Measurements from ENCODE around the gene WDR12. TPM values are rescaled to one million over a fixed set of nuclear protein-coding genes. Genes with fewer than 3 reads are reported as not detected.
"Not testable (repeated sequence)": the region's sequence is repeated elsewhere in the genome, so short reads cannot be mapped to it uniquely, and the experiment has no call there.

WDR12 gene
- total RNA-seq: 2.1 TPM

- no peak for TF ChIP-seq CTCF (IDR thresholded peaks at IDR 0.05)
- H3K27ac ChIP-seq: peak within 1 kb of the TSS; percentile 82
- no peaks in the 10 kb centered on the region for H3K9me3 ChIP-seq
- intact Hi-C loops (cut with DNase I): loop anchor here (2.0 to 5.0 kb wide), 4 partner anchors 101 to 535 kb away; partner anchors contain the start of genes BMPR2, CYP20A1, FAM117B and NBEAL1
- peak; percentile 61 to 95 for DNase-seq (ENCODE audit: low spot score in 2 of 2)
- no peaks in the 10 kb centered on the region for H3K36me3 ChIP-seq
- peaks cover 0 to 11% of the 10 kb centered on the region in 2 donors for H3K4me1 ChIP-seq
- H3K4me3 ChIP-seq: peak within 1 kb of the TSS; percentile 64 to 69
- H3K27me3 ChIP-seq: no peaks in the 10 kb centered on the region
Measured at GRCh38 chr2:202911512-202912341, at the start of gene WDR12, which contains the start of gene CARF. WDR12 (minus strand) TSS chr2:202911673; CDS start chr2:202911476, 197 bp downstream. CARF (plus strand) TSS chr2:202912275; CDS start chr2:202941903, 29,628 bp downstream.

GRCh38 chr2:202960524-202960923 lies 49.1 kb upstream of the WDR12 start:
- no peak for TF ChIP-seq CTCF (IDR thresholded peaks at IDR 0.05)
- H3K4me1 ChIP-seq: no peaks in the 10 kb centered on the region
- H3K36me3 ChIP-seq: peaks cover 0 to 29% of the 10 kb centered on the region in 2 donors
- no peaks in the 10 kb centered on the region for H3K27me3 ChIP-seq
- H3K9me3 ChIP-seq: no peaks in the 10 kb centered on the region
- no peak overlapping the region for H3K27ac ChIP-seq
- intact Hi-C loops (cut with DNase I): no loop called here
- H3K4me3 ChIP-seq: no peak overlapping the region
- no peak for DNase-seq (ENCODE audit: low spot score in 2 of 2)

DNA sequence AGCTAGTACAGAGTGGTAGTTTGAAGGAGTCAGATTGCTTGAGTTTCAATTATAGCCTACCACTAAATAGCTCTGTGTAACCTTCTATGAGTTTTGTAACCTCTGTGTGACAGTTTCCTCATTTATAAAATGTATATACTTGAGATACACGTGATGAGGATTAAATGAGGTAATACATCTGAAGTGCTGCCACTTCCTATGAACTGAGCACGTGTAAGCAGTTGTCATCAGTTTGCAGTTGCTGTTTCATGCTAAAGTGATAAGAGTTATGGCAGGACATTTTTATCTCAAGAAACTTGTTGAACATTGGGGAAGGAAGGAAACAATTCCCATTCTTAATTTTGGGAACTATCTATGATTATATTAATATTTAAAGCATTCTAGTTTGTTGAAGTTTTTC lies 39.1 kb upstream of the WDR12 start:
- Histone ChIP-seq H3K4me3 (no peak overlapping the region), H3K9me3 (peaks cover 0 to 4% of the 10 kb centered on the region in 2 donors), H3K4me1 (no peaks in the 10 kb centered on the region), H3K27me3 (no peaks in the 10 kb centered on the region), H3K27ac (no peak overlapping the region), H3K36me3 (peaks cover 7 to 13% of the 10 kb centered on the region in 2 donors)
- no peak for TF ChIP-seq CTCF (IDR thresholded peaks at IDR 0.05)
- intact Hi-C loops (cut with DNase I): no loop called here
- DNase-seq (ENCODE audit: low spot score in 2 of 2): no peak

GRCh38 chr2:202949333-202949732 lies 37.9 kb upstream of the WDR12 start:
- H3K27me3 ChIP-seq; H3K4me3 ChIP-seq; intact Hi-C loops (cut with DNase I); H3K9me3 ChIP-seq; DNase-seq (ENCODE audit: low spot score in 2 of 2); H3K27ac ChIP-seq; H3K4me1 ChIP-seq: not testable (repeated sequence)
- H3K36me3 ChIP-seq: peaks cover 9 to 18% of the 10 kb centered on the region in 2 donors

DNA sequence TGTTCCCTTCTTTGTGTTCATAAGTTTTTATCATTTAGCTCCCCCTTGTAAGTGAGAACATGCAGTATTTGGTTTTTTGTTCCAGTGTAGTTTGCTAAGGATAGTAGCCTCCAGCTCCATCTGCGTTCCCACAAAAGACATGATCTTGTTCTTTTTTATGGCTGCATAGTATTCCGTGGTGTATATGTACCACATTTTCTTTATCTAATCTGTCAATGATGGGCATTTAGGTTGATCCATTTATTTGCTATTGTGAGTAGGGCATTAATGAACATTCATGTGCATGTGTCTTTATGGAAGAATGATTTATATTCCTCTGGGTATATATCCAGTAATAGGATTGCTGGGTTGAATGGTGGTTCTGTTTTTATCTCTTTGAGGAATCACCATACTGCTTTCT lies 34.0 kb upstream of the WDR12 start:
- no peak for TF ChIP-seq CTCF (IDR thresholded peaks at IDR 0.05)
- Histone ChIP-seq H3K27me3 (no peaks in the 10 kb centered on the region), H3K4me3 (no peak overlapping the region), H3K36me3 (peaks cover 13 to 20% of the 10 kb centered on the region in 2 donors), H3K9me3 (peaks cover 0 to 7% of the 10 kb centered on the region in 2 donors), H3K4me1 (no peaks in the 10 kb centered on the region), H3K27ac (no peak overlapping the region)
- DNase-seq (ENCODE audit: low spot score in 2 of 2): no peak
- intact Hi-C loops (cut with DNase I): no loop called here

DNA sequence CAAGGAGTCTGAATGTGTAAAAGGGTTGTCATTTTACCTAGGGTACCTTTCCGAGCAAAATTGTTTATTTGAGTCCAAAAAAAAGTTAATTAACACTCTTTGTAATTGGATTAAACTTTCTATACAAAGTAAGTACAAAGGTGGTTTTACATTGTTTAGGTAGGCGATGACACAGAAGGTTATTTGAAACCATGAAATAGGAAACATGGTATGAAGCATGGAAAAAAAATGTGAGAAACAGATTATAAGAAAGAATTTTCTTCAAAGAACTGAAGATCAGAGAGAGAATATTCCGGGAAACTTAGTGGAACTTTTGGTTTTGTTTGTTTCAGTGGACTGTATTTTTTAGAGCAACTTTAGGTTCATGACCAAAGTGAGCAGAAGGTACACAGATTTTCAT lies 33.3 kb upstream of the WDR12 start:
- intact Hi-C loops (cut with DNase I): no loop called here
- H3K4me1 ChIP-seq: no peaks in the 10 kb centered on the region
- no peak overlapping the region for H3K27ac ChIP-seq
- H3K4me3 ChIP-seq: no peak overlapping the region
- no peak for TF ChIP-seq CTCF (IDR thresholded peaks at IDR 0.05)
- no peak for DNase-seq (ENCODE audit: low spot score in 2 of 2)
- peaks cover 0 to 7% of the 10 kb centered on the region in 2 donors for H3K9me3 ChIP-seq
- H3K36me3 ChIP-seq: peaks cover 13 to 20% of the 10 kb centered on the region in 2 donors
- H3K27me3 ChIP-seq: no peaks in the 10 kb centered on the region

Data from ascending aorta (tissue), 2 donors.